PC-3 (cell line): ENCODE data around the gene RNF150.

ENCODE experiments used
- EZH2 ChIP-seq: fragments of 300-600 bp; sonication (generic); IDR thresholded peaks from one replicate; pipeline ENCODE4 v1.6.1; 2017; ENCODE audit warnings: antibody characterized with exemption, mild to moderate bottlenecking, low read length; ENCODE audit not compliant: unreplicated experiment
- TF ChIP-seq, protein P1 (sequence below): fragments of 300-600 bp; sonication (generic); conservative IDR thresholded peaks from 2 replicates; pipeline ENCODE4 v1.5.1; 2017; ENCODE audit warnings: antibody characterized with exemption, low read depth, mild to moderate bottlenecking, low read length

DNA sequence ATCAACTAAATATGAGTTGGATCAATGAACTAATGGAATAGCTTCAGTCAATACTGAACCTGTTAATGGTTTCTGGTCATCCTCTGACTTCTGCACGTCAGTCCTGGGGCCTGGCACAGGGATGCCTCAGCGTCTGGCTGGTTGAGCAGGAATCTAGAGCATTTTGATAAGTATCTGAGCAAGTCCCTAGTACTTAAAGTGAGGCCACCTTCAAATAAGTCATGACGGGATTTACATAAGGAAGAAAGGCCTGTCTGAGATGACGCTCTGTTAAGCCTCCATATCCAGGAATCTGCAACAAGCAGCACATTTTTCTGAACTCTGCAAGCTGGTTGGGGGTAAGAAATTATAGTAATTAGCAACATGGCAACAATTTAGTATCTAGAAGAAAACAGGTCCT is 293.9 kb downstream of the RNF150 start:
- TF ChIP-seq, protein P1, sequence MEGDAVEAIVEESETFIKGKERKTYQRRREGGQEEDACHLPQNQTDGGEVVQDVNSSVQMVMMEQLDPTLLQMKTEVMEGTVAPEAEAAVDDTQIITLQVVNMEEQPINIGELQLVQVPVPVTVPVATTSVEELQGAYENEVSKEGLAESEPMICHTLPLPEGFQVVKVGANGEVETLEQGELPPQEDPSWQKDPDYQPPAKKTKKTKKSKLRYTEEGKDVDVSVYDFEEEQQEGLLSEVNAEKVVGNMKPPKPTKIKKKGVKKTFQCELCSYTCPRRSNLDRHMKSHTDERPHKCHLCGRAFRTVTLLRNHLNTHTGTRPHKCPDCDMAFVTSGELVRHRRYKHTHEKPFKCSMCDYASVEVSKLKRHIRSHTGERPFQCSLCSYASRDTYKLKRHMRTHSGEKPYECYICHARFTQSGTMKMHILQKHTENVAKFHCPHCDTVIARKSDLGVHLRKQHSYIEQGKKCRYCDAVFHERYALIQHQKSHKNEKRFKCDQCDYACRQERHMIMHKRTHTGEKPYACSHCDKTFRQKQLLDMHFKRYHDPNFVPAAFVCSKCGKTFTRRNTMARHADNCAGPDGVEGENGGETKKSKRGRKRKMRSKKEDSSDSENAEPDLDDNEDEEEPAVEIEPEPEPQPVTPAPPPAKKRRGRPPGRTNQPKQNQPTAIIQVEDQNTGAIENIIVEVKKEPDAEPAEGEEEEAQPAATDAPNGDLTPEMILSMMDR, result no peak
- TF ChIP-seq EZH2, result no peak
